Aorta (tissue), 5 donors: Measurements from ENCODE around the gene ANAPC15. TPM values are rescaled to one million over a fixed set of nuclear protein-coding genes. Genes with fewer than 3 reads are reported as not detected.

Experiments used
- ATAC-seq: fragments of 200-7000 bp; cut with Tn5 transposase; one replicate; pipeline ENCODE4 v1.9.1; 2022; ENCODE audit warnings: moderate library complexity; ENCODE audit not compliant: low FRiP score
- DNase-seq, 2 donors: peaks; one replicate each; pipeline ENCODE4 v3.0.0-alpha.2; 2020
- H3K27ac ChIP-seq, 2 donors: one replicate each; pipeline ENCODE4 v1.5.1; 2013; ENCODE audit warnings: low read length in 2 of 2, mild to moderate bottlenecking in 2 of 2, moderate library complexity in 2 of 2, control low read depth in 1 of 2, inconsistent platforms in 1 of 2, low read depth in 1 of 2
- H3K27me3 ChIP-seq, 2 donors: one replicate each; pipeline ENCODE4 v1.6.1; 2013; ENCODE audit warnings: control low read depth in 1 of 2, low read length in 1 of 2, mild to moderate bottlenecking in 1 of 2, moderate library complexity in 1 of 2; ENCODE audit not compliant: insufficient read depth in 2 of 2, control insufficient read depth in 1 of 2
- H3K36me3 ChIP-seq, 2 donors: one replicate each; pipeline ENCODE4 v1.6.1; 2013; ENCODE audit warnings: control low read depth in 1 of 2, low read length in 1 of 2, mild to moderate bottlenecking in 1 of 2; ENCODE audit not compliant: insufficient read depth in 2 of 2, control insufficient read depth in 1 of 2
- H3K4me1 ChIP-seq, 2 donors: one replicate each; pipeline ENCODE4 v1.6.1; 2013; ENCODE audit warnings: low read length in 2 of 2, control low read depth in 1 of 2, mild to moderate bottlenecking in 1 of 2, moderate library complexity in 1 of 2; ENCODE audit not compliant: insufficient read depth in 2 of 2, control insufficient read depth in 1 of 2
- H3K4me3 ChIP-seq, 2 donors: one replicate each; pipeline ENCODE4 v1.5.1; 2013; ENCODE audit warnings: low read length in 2 of 2, control low read depth in 1 of 2, mild to moderate bottlenecking in 1 of 2
- H3K9me3 ChIP-seq: one replicate; pipeline ENCODE4 v1.6.1; 2013; ENCODE audit warnings: mild to moderate bottlenecking, low read length; ENCODE audit not compliant: control insufficient read depth
- WGBS, 2 donors: extraction: QIAGEN DNeasy Blood & Tissue Kit; methylation state at CpG; one replicate each; pipeline ENCODE4 v1.1.7; 2013; 5-methylcytosine and 5-hydroxymethylcytosine counted together
- intact Hi-C, 2 donors: fragments of 100-400 bp; cut with DNase I; formaldehyde crosslinking; loops; one replicate each; pipeline versions ENCODE4 v1.14.2 to v1.15.0; 2022
- polyA plus RNA-seq, 2 donors: library from polyadenylated mRNA; stranded (reverse); fragments of 200-250 nt; gene quantifications; one replicate each; pipeline ENCODE4 v1.2.3, GENCODE V29; 2013
- total RNA-seq, 2 donors: library from RNA; stranded (reverse); fragmentation: NEBNext Ultra II Directional; extraction: Animal tissue kit (Norgen Biotek cat#: 25700); gene quantifications; one replicate each; pipeline ENCODE4 v1.2.1, GENCODE V29; 2021
- donor health status: healthy with polysubstance abuse.
- donor health status: Bipolar disorder and iron deficiency.
- donor health status: DM: no; HTN: no; CAD: no.
- donor health status: DM: no; HTN: no; CAD: no.
- donor health status: DM: yes; HTN: yes; CAD: no.

The ANAPC15 gene
- total and polyA plus RNA-seq, 4 donors = 24.6 to 71.6 (median 36.6) TPM

GRCh38 chr11:72078477-72078876 lies 34.0 kb downstream of the ANAPC15 start:
- ATAC-seq (no peak), DNase-seq (no peak)
- Histone ChIP-seq H3K4me1 (no peaks in the 10 kb centered on the region), H3K36me3 (no peaks in the 10 kb centered on the region), H3K27ac (peak overlapping the region; percentile 23 to 52), H3K4me3 (no peak overlapping the region), H3K27me3 (no peaks in the 10 kb centered on the region), H3K9me3 (no peaks in the 10 kb centered on the region)
- intact Hi-C loops = loop anchor here in 1 of 2 donors (5.0 kb wide), 1 partner anchor 36 kb away; no protein-coding TSS in a partner anchor
- 65 to 77% methylated on average over 6 of the region's 6 CpGs for WGBS, 2 donors

GRCh38 chr11:72075756-72076155 lies 36.7 kb downstream of the ANAPC15 start:
- WGBS, 2 donors = 92 to 95% methylated on average over 4 of the region's 4 CpGs
- Histone ChIP-seq H3K4me3 (no peak overlapping the region), H3K9me3 (no peaks in the 10 kb centered on the region), H3K27me3 (no peaks in the 10 kb centered on the region), H3K27ac (no peak overlapping the region), H3K36me3 (no peaks in the 10 kb centered on the region), H3K4me1 (no peaks in the 10 kb centered on the region)
- intact Hi-C loops = loop anchor here in 1 of 2 donors (5.0 kb wide), 1 partner anchor 33 kb away; no protein-coding TSS in a partner anchor
- ATAC-seq (no peak), DNase-seq (no peak)

- 93 to 96% methylated on average over 1 of the region's 1 CpG for WGBS, 2 donors
- no peaks in the 10 kb centered on the region for H3K4me1 ChIP-seq
- no peak for ATAC-seq
Measured at GRCh38 chr11:72075109-72075508, 37.4 kb downstream of the ANAPC15 start.

GRCh38 chr11:72072348-72072747 lies 40.1 kb downstream of the ANAPC15 start:
- 69 to 76% methylated on average over 3 of the region's 3 CpGs for WGBS, 2 donors
- ATAC-seq = no peak

More at GRCh38 chr11:72075109-72075508, 37.4 kb downstream of the ANAPC15 start:
- Histone ChIP-seq H3K27me3 (no peaks in the 10 kb centered on the region), H3K9me3 (no peaks in the 10 kb centered on the region), H3K27ac (no peak overlapping the region), H3K36me3 (no peaks in the 10 kb centered on the region), H3K4me3 (no peak overlapping the region)
- peak in 1 of 2 donors; percentile 57 for DNase-seq
- intact Hi-C loops = loop anchor here in 1 of 2 donors (5.0 kb wide), 1 partner anchor 33 kb away; no protein-coding TSS in a partner anchor

GRCh38 chr11:72070491-72070890 lies 42.0 kb downstream of the ANAPC15 start:
- Histone ChIP-seq H3K36me3 (no peaks in the 10 kb centered on the region), H3K4me3 (no peak overlapping the region), H3K27me3 (no peaks in the 10 kb centered on the region), H3K9me3 (no peaks in the 10 kb centered on the region), H3K4me1 (peaks cover 0 to 5% of the 10 kb centered on the region in 2 donors), H3K27ac (peak overlapping the region; percentile 67 to 87)
- ATAC-seq (no peak), DNase-seq (no peak)
- intact Hi-C loops = no loop called here
- 69 to 71% methylated on average over 7 of the region's 7 CpGs for WGBS, 2 donors

More at GRCh38 chr11:72072348-72072747, 40.1 kb downstream of the ANAPC15 start:
- Histone ChIP-seq H3K27me3 (no peaks in the 10 kb centered on the region), H3K27ac (peak overlapping the region in 1 of 2 donors; percentile 40), H3K4me1 (peaks cover 0 to 3% of the 10 kb centered on the region in 2 donors), H3K36me3 (no peaks in the 10 kb centered on the region), H3K9me3 (no peaks in the 10 kb centered on the region), H3K4me3 (no peak overlapping the region)
- intact Hi-C loops = no loop called here
- no peak for DNase-seq

- ATAC-seq (peak; percentile 94), DNase-seq (peak; percentile 94 to 95)
- Histone ChIP-seq H3K27me3 (no peaks in the 10 kb centered on the region), H3K36me3 (no peaks in the 10 kb centered on the region), H3K4me3 (no peak overlapping the region), H3K9me3 (no peaks in the 10 kb centered on the region), H3K4me1 (peaks cover 0 to 5% of the 10 kb centered on the region in 2 donors), H3K27ac (peak overlapping the region; percentile 87 to 90)
- WGBS, 2 donors = 2 to 5% methylated on average over 2 of the region's 2 CpGs
- intact Hi-C loops = no loop called here
Measured at GRCh38 chr11:72069787-72070251, 42.7 kb downstream of the ANAPC15 start.

GRCh38 chr11:72069200-72069599 lies 43.3 kb downstream of the ANAPC15 start:
- Histone ChIP-seq H3K4me1 (peaks cover 0 to 5% of the 10 kb centered on the region in 2 donors), H3K27ac (peak overlapping the region; percentile 57 to 84), H3K9me3 (no peaks in the 10 kb centered on the region), H3K36me3 (no peaks in the 10 kb centered on the region), H3K27me3 (no peaks in the 10 kb centered on the region), H3K4me3 (no peak overlapping the region)
- DNase-seq = no peak
- intact Hi-C loops = no loop called here
- ATAC-seq = peak; percentile 42

GRCh38 chr11:72067676-72068075 lies 44.8 kb downstream of the ANAPC15 start:
- H3K4me1 ChIP-seq = peaks cover 0 to 5% of the 10 kb centered on the region in 2 donors
- no peak for ATAC-seq
- intact Hi-C loops = no loop called here
- H3K9me3 ChIP-seq = no peaks in the 10 kb centered on the region
- no peak overlapping the region for H3K27ac ChIP-seq
- no peak overlapping the region for H3K4me3 ChIP-seq
- no peaks in the 10 kb centered on the region for H3K27me3 ChIP-seq
- no peaks in the 10 kb centered on the region for H3K36me3 ChIP-seq
- no peak for DNase-seq

GRCh38 chr11:72067266-72067665 lies 45.2 kb downstream of the ANAPC15 start:
- no peak overlapping the region for H3K27ac ChIP-seq
- DNase-seq = no peak
- H3K4me1 ChIP-seq = peaks cover 0 to 5% of the 10 kb centered on the region in 2 donors

More at GRCh38 chr11:72067266-72067665, 45.2 kb downstream of the ANAPC15 start:
- Histone ChIP-seq H3K27me3 (no peaks in the 10 kb centered on the region), H3K4me3 (no peak overlapping the region), H3K9me3 (no peaks in the 10 kb centered on the region), H3K36me3 (no peaks in the 10 kb centered on the region)
- no peak for ATAC-seq
- intact Hi-C loops = no loop called here
